GM12878 (cell line): ENCODE measurements around the gene PHAF1. TPM values are rescaled to one million over a fixed set of nuclear protein-coding genes. Genes with fewer than 3 reads are reported as not detected.
A peak's percentile ranks its signal among the peaks of the same experiment; 100 is the strongest.

Experiments used
- ATAC-seq: fragments of 200-7000 bp; cut with Tn5 transposase; 3 replicates; pipeline ENCODE4 v1.9.1; 2020; ENCODE audit warnings: mild to moderate bottlenecking, moderate library complexity
- BruUV-seq: library from RNA; stranded (reverse); fragments of 400-500 nt; replicated peaks from 2 replicates; lab custom pipeline; 2021; lab: Mats Ljungman, UMichigan
- CTCF ChIA-PET: fragments of 300-600 bp; sonication (Branson Sonifier 250); formaldehyde crosslinking; extraction: SDS; loops from one replicate; lab custom pipeline; 2021; ENCODE audit warnings: inconsistent platforms; lab: Yijun Ruan, JAX
- POLR2A ChIA-PET: fragments of 350-600 bp; formaldehyde crosslinking; extraction: SDS; loops from one replicate; lab custom pipeline; 2021; ENCODE audit warnings: inconsistent platforms; lab: Charles Lee
- RAD21 ChIA-PET: fragments of 300-600 bp; sonication (Branson Sonifier 250); formaldehyde crosslinking; loops from one replicate; lab custom pipeline; 2023; ENCODE audit warnings: antibody characterized with exemption; ENCODE audit not compliant: unreplicated experiment; lab: Charles Lee
- SMC1A ChIA-PET: fragments of 300-600 bp; sonication (Branson Sonifier 250); formaldehyde crosslinking; loops from one replicate; lab custom pipeline; 2023; ENCODE audit not compliant: unreplicated experiment, uncharacterized antibody; lab: Charles Lee
- DNase-seq: peaks from one replicate; pipeline ENCODE4 v3.0.0-alpha.2; 2011; ENCODE audit warnings: low read depth, low spot score
- FAIRE-seq: peaks from 3 replicates; lab custom pipeline; 2011; peaks lifted over from hg19 to GRCh38; lab: Jason Lieb, UNC
- H2AFZ ChIP-seq: 2 replicates; pipeline ENCODE4 v1.6.0; 2011; ENCODE audit warnings: low read depth, low read length, control low read depth; ENCODE audit not compliant: control insufficient read depth
- H3K27ac ChIP-seq: 2 replicates; pipeline ENCODE4 v1.5.1; 2011; ENCODE audit warnings: control low read depth; ENCODE audit not compliant: control insufficient read depth, insufficient read depth
- H3K27me3 ChIP-seq, 2 experiments: replicated peaks in 1 of 2; 2 replicates each; pipeline versions ENCODE4 v1.6.0 to v1.6.1; 2011; ENCODE audit warnings: low read length in 1 of 2; ENCODE audit not compliant: control insufficient read depth in 2 of 2, insufficient read depth in 2 of 2
- H3K36me3 ChIP-seq, 2 experiments: 2 replicates each; pipeline ENCODE4 v1.5.1; 2011; ENCODE audit warnings: low read length in 1 of 2; ENCODE audit not compliant: control insufficient read depth in 2 of 2, insufficient read depth in 2 of 2
- H3K4me1 ChIP-seq: 2 replicates; pipeline ENCODE4 v1.6.1; 2011; ENCODE audit warnings: mild to moderate bottlenecking, low read length, moderate library complexity, mixed read lengths; ENCODE audit not compliant: control insufficient read depth, insufficient read depth
- H3K4me2 ChIP-seq: 2 replicates; pipeline ENCODE4 v1.6.0; 2011; ENCODE audit warnings: control low read depth; ENCODE audit not compliant: control insufficient read depth, insufficient read depth
- H3K4me3 ChIP-seq: fragments of 200-600 bp; sonication (generic); 2 replicates; pipeline ENCODE4 v1.5.1; 2016
- H3K79me2 ChIP-seq: 2 replicates; pipeline ENCODE4 v1.6.0; 2011; ENCODE audit warnings: low read length; ENCODE audit not compliant: control insufficient read depth, insufficient read depth
- H3K9ac ChIP-seq: 2 replicates; pipeline ENCODE4 v1.8.0; 2011; ENCODE audit warnings: low read length, control low read depth, mixed read lengths; ENCODE audit not compliant: control insufficient read depth, insufficient read depth
- H3K9me3 ChIP-seq: replicated peaks from 3 replicates; pipeline ENCODE4 v1.5.1; 2011; ENCODE audit warnings: mild to moderate bottlenecking, low read length; ENCODE audit not compliant: control insufficient read depth, insufficient read depth
- H4K20me1 ChIP-seq: 2 replicates; pipeline ENCODE4 v1.6.0; 2011; ENCODE audit not compliant: control insufficient read depth, insufficient read depth
- ATF7 ChIP-seq: fragments of 450-650 bp; IDR thresholded peaks from 2 replicates; pipeline ENCODE4 v1.6.1; 2016; ENCODE audit warnings: low read depth, mild to moderate bottlenecking
- BACH1 ChIP-seq: fragments of 450-650 bp; IDR thresholded peaks from 2 replicates; pipeline ENCODE4 v1.6.1; 2017; ENCODE audit warnings: mild to moderate bottlenecking, borderline replicate concordance
- BHLHE40 ChIP-seq, 2 experiments: fragments of 450-650 bp in 1 of 2; IDR thresholded peaks; 2 replicates each; pipeline ENCODE4 v1.6.1; 2011 to 2017; ENCODE audit warnings: low read depth in 2 of 2, borderline replicate concordance in 1 of 2, improper control_type of control experiment in 1 of 2, low read length in 1 of 2, mild to moderate bottlenecking in 1 of 2
- ESRRA ChIP-seq: IDR thresholded peaks from 2 replicates; pipeline ENCODE4 v1.6.1; 2012; ENCODE audit warnings: mild to moderate bottlenecking, low read length, improper control_type of control experiment
- FOS ChIP-seq: IDR thresholded peaks from 3 replicates; pipeline ENCODE4 v1.6.1; 2011; ENCODE audit warnings: borderline replicate concordance; ENCODE audit not compliant: insufficient read length; ENCODE audit errors: extremely low read depth
- FOXK2 ChIP-seq: fragments of 450-650 bp; IDR thresholded peaks from 2 replicates; pipeline ENCODE4 v1.6.1; 2017; ENCODE audit warnings: mild to moderate bottlenecking, moderate library complexity
- KAT2A ChIP-seq: conservative IDR thresholded peaks from 2 replicates; pipeline ENCODE4 v1.6.1; 2011; ENCODE audit warnings: low read depth, low read length; ENCODE audit not compliant: control insufficient read depth
- NBN ChIP-seq: fragments of 450-650 bp; IDR thresholded peaks from 2 replicates; pipeline ENCODE4 v1.6.1; 2016
- PKNOX1 ChIP-seq: fragments of 450-650 bp; IDR thresholded peaks from 2 replicates; pipeline ENCODE4 v1.6.1; 2016; ENCODE audit warnings: mild to moderate bottlenecking
- POLR2AphosphoS5 ChIP-seq: IDR thresholded peaks from 2 replicates; pipeline ENCODE4 v1.6.1; 2011; ENCODE audit warnings: mild to moderate bottlenecking, low read length, inconsistent platforms
- SMAD5 ChIP-seq: IDR thresholded peaks from 2 replicates; pipeline ENCODE4 v1.6.1; 2016; ENCODE audit warnings: antibody characterized with exemption, low read depth
- TCF3 ChIP-seq: IDR thresholded peaks from 2 replicates; pipeline ENCODE4 v1.6.1; 2012; ENCODE audit warnings: low read depth, mild to moderate bottlenecking, low read length, borderline replicate concordance; ENCODE audit not compliant: insufficient read depth
- ZNF687 ChIP-seq: fragments of 450-650 bp; IDR thresholded peaks from 2 replicates; pipeline ENCODE4 v1.6.1; 2017; ENCODE audit warnings: mild to moderate bottlenecking, moderate library complexity
- WGBS: methylation state at CpG from one replicate; pipeline ENCODE4 v1.1.6; 2016; ENCODE audit warnings: low lambda C conversion rate; ENCODE audit not compliant: insufficient replicate concordance, insufficient coverage; ENCODE audit errors: missing lambda C conversion rate; 5-methylcytosine and 5-hydroxymethylcytosine counted together
- in situ Hi-C: fragments of 300-500 bp; cut with MboI; formaldehyde crosslinking; loops from 9 replicates; pipeline ENCODE4 v1.14.3; 2018; ENCODE audit warnings: mixed read lengths
- intact Hi-C: fragments of 100-400 bp; cut with micrococcal nuclease; formaldehyde crosslinking; loops from one replicate; pipeline ENCODE4 v1.14.2; 2022; ENCODE audit not compliant: unreplicated experiment
- polyA plus RNA-seq, 11 experiments: library from polyadenylated mRNA; depleted of rRNA in 4 of 11; unstranded in 6 of 11; stranded (reverse) in 5 of 11; fragments of >200 nt; fragmentation: Nextera tagmentation in 4 of 11; fragmentation: Illumina TruSeq in 1 of 11; extraction: Ambion mirVana in 4 of 11; extraction: Trizol in 1 of 11; gene quantifications; 1 replicate in 1 of 11; 2 replicates in 10 of 11; pipeline versions ENCODE4 v1.2.1 to v1.2.3, GENCODE V29; 2011 to 2016; ENCODE audit warnings: inconsistent platforms in 2 of 11, missing spikeins in 2 of 11, low read depth in 1 of 11
- total RNA-seq, 4 experiments: library from RNA; depleted of rRNA in 3 of 4; stranded (reverse); fragments of >200 nt in 3 of 4; fragmentation: Illumina TruSeq in 1 of 4; extraction: Trizol in 1 of 4; gene quantifications; 2 replicates each; pipeline versions ENCODE4 v1.2.1 to v1.2.3, GENCODE V29; 2013 to 2021

Gene PHAF1
- total and polyA plus RNA-seq, 10 of the 15 experiments (the other 5 are each of a cell fraction or from before 2014, with no cell fraction given), result 4.5 to 20.9 (median 14.9) TPM

- no peaks in the 10 kb centered on the region for H3K79me2 ChIP-seq
- FAIRE-seq (peak; percentile 66), ATAC-seq (peak; percentile 63), DNase-seq (peak; percentile 58)
- peaks cover 43% of the 10 kb centered on the region for H3K4me1 ChIP-seq
- peak within 1 kb of the TSS; percentile 73 for H3K4me3 ChIP-seq
- POLR2A ChIA-PET, result interaction anchor here (0.7 to 10.9 kb wide), 11 partner anchors 10 to 152 kb away, joined by 3 to 137 read pairs (median 5); partner anchors contain the start of genes FBXL8, FHOD1, HSF4 and TMEM208
- under 1% methylated on average over 37 of the region's 50 CpGs for WGBS
- H3K9ac ChIP-seq, result peak within 1 kb of the TSS; percentile 69
- H3K27me3 ChIP-seq, result peaks cover 0 to 7% of the 10 kb centered on the region in 2 experiments
- H3K27ac ChIP-seq, result peak within 1 kb of the TSS; percentile 50
- H3K36me3 ChIP-seq, result no peaks in the 10 kb centered on the region
- RAD21 ChIA-PET, result interaction anchor here (0.7 to 4.1 kb wide), 11 partner anchors 9 to 152 kb away, joined by 3 to 48 read pairs (median 4); partner anchors contain the start of genes E2F4, FBXL8, FHOD1 and TMEM208
- intact Hi-C loops, result no loop called here
- CTCF ChIA-PET, result interaction anchor here (0.5 to 5.4 kb wide), 20 partner anchors 9 to 214 kb away, joined by 3 to 60 read pairs (median 4); partner anchors contain the start of genes B3GNT9, EXOC3L1, FBXL8 and MATCAP1
- in situ Hi-C loops, result no loop called here
- no peaks in the 10 kb centered on the region; the same call in 2 of the 3 replicates for H3K9me3 ChIP-seq
- no peaks in the 10 kb centered on the region for H4K20me1 ChIP-seq
- no TSS peak for BruUV-seq
- peak within 1 kb of the TSS; percentile 74 for H2AFZ ChIP-seq
- peak within 1 kb of the TSS; percentile 95 for H3K4me2 ChIP-seq
- SMC1A ChIA-PET, result interaction anchor here (1.0 to 4.1 kb wide), 3 partner anchors 11 to 153 kb away, joined by 3 to 48 read pairs (median 6); partner anchors contain the start of genes FBXL8 and TRADD
- peak; percentile 70 for TF ChIP-seq TCF3
- TF ChIP-seq ESRRA, result no peak
- no peak; the same call in 1 of the 2 replicates for TF ChIP-seq FOXK2
- peak; percentile 82 for TF ChIP-seq ZNF687
- no peak for TF ChIP-seq FOS
- TF ChIP-seq ATF7, result peak; percentile 49; the same call in 1 of the 2 replicates
- TF ChIP-seq PKNOX1, result peak; percentile 60; the same call in 1 of the 2 replicates
- no peak for TF ChIP-seq SMAD5
- TF ChIP-seq POLR2AphosphoS5, result no peak
- TF ChIP-seq BACH1, result peak; percentile 54; the same call in 1 of the 2 replicates
- TF ChIP-seq KAT2A, result no peak
- peak; percentile 64 to 82; a peak in 3 of 4 replicates for TF ChIP-seq BHLHE40 (IDR thresholded peaks at IDR 0.05; ENCODE audit: borderline replicate concordance in 1 of 2, low read depth in 2 of 2, low read length in 1 of 2)
- peak; percentile 59; the same call in 1 of the 2 replicates for TF ChIP-seq NBN
Observed at GRCh38 chr16:67170168-67170948, 60.6 kb downstream of the PHAF1 start, which contains the start of gene NOL3. NOL3 (plus strand) TSS chr16:67170538.
